ENCODE measurements around the gene PGM2L1. TPM values are rescaled to one million over a fixed set of nuclear protein-coding genes. Genes with fewer than 3 reads are reported as not detected.

Gene PGM2L1
- total and polyA plus RNA-seq, 2 of the 13 experiments (the other 11 are each of a cell fraction or from before 2014, with no cell fraction given), result 0.57 to 1.2 TPM

DNA sequence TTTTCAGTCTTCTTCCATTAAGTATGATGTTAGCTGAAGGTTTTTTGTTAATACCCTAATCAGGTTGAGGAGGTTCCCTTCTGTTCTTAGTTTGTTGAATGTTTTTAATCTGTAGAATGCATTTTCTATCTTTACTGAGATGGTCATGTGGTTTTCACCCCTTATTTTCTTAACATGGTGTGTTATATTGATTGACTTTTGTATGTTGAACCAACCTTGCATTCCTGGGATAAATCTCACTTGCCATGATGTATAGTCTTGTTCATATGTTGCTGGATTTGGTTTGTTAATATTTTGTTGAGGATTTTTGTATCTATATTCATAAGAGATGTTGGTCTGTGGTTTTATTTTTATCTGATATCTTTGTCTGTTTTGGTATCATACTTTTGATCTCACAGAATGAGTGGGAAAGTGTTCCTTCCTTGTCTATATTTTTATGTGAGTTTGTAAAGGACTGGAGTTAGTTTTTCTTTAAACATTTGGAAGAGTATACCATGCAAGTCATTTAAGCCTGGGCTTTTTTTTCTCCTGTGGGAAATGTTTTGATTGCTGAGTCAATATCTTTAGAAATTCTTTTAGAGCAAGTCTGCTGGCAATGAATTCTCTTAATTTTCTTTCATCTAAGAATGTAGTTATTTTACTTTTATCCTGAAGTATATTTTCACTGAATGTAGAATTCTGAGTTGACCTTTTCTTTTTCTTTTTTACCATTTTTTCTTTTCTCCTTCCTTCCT, 81.3 kb downstream of the PGM2L1 start:
- H3K4me2 ChIP-seq (ENCODE audit: low read depth, low read length), result no peak overlapping the region
- CTCF ChIA-PET (ENCODE audit: low intra/inter-chr PET ratio, low total read pairs), result no interaction called here
- ATAC-seq (no peak), FAIRE-seq (no peak), DNase-seq (ENCODE audit: low spot score) (no peak)
- H2AFZ ChIP-seq (ENCODE audit: low read length), result no peak overlapping the region
- no peak overlapping the region for H3K27ac ChIP-seq (ENCODE audit: extremely low read length, insufficient read depth, low read length)
- H3K79me2 ChIP-seq (ENCODE audit: insufficient read depth, low read length), result no peaks in the 10 kb centered on the region
- POLR2A ChIA-PET, result no interaction called here
- no peak overlapping the region for H3K9ac ChIP-seq (ENCODE audit: insufficient read depth, low read depth, low read length)
- TF ChIP-seq EHMT2 (IDR thresholded peaks at IDR 0.05; ENCODE audit: borderline replicate concordance, low read depth, low read length), result no peak
- TF ChIP-seq ZBTB38 (CRISPR knock-in tag; IDR thresholded peaks at IDR 0.05), result no peak
- TF ChIP-seq ZFP82 (CRISPR knock-in tag; IDR thresholded peaks at IDR 0.05; ENCODE audit: borderline replicate concordance), result no peak
- TF ChIP-seq ZZZ3 (CRISPR knock-in tag; IDR thresholded peaks at IDR 0.05; ENCODE audit: borderline replicate concordance), result no peak
- TF ChIP-seq ETV5 (CRISPR knock-in tag; IDR thresholded peaks at IDR 0.05; ENCODE audit: borderline replicate concordance), result no peak
- no peak for TF ChIP-seq HMGXB3 (CRISPR knock-in tag; IDR thresholded peaks at IDR 0.05; ENCODE audit: borderline replicate concordance)
- no peak for TF ChIP-seq PCBP2 (optimal IDR thresholded peaks at IDR 0.05; ENCODE audit: low read depth, low read length, poor library complexity, severe bottlenecking)
- TF ChIP-seq ETV6 (CRISPR knock-in tag; conservative IDR thresholded peaks at IDR 0.05), result no peak
- TF ChIP-seq SAP130 (CRISPR knock-in tag; IDR thresholded peaks at IDR 0.05; ENCODE audit: low read depth), result no peak
- TF ChIP-seq U2AF1 (optimal IDR thresholded peaks at IDR 0.05; ENCODE audit: low read depth, low read length), result no peak
- TF ChIP-seq ZBTB21 (CRISPR knock-in tag; IDR thresholded peaks at IDR 0.05), result no peak
- no peak for TF ChIP-seq ZFP36 (IDR thresholded peaks at IDR 0.05; ENCODE audit: borderline replicate concordance, low read depth, low read length, partially characterized antibody)
- TF ChIP-seq RFX3 (CRISPR knock-in tag; IDR thresholded peaks at IDR 0.05), result no peak
- TF ChIP-seq ZNF670 (CRISPR knock-in tag; IDR thresholded peaks at IDR 0.05; ENCODE audit: borderline replicate concordance), result no peak
- no peak for TF ChIP-seq ZBTB39 (CRISPR knock-in tag; IDR thresholded peaks at IDR 0.05)
- TF ChIP-seq ZFP90 (CRISPR knock-in tag; IDR thresholded peaks at IDR 0.05; ENCODE audit: borderline replicate concordance), result no peak
- H3K4me1 ChIP-seq (ENCODE audit: insufficient read depth, low read length), result no peaks in the 10 kb centered on the region
- H3K4me3 ChIP-seq (replicated peaks in 1 of 3; ENCODE audit: insufficient read depth in 1 of 3, low read depth in 2 of 3, low read length in 3 of 3), result no peak overlapping the region
- BruUV-seq (replicated peaks), result no TSS peak
- no peaks in the 10 kb centered on the region for H3K36me3 ChIP-seq (replicated peaks in 1 of 2; ENCODE audit: control insufficient read depth in 1 of 2, insufficient read depth in 2 of 2, low read length in 2 of 2)
- intact Hi-C loops (cut with micrococcal nuclease; ENCODE audit: unreplicated experiment), result no loop called here
- in situ Hi-C loops (cut with HindIII; ENCODE audit: extremely low pct_ligation_motif_present, low pct_unique_long_range_greater_than_20kb), result no loop called here
- H4K20me1 ChIP-seq (ENCODE audit: insufficient read depth, low read length), result no peaks in the 10 kb centered on the region
- H3K27me3 ChIP-seq (ENCODE audit: control insufficient read depth in 1 of 2, insufficient read depth in 2 of 2, low read length in 2 of 2), result peaks cover 0 to 4% of the 10 kb centered on the region in 2 experiments; a peak in 1 of 5 replicates
- H3K9me3 ChIP-seq (ENCODE audit: low read length), result peaks cover 14% of the 10 kb centered on the region
